ENCODE results near the gene EDRF1.
"Not testable (repeated sequence)": the region's sequence is repeated elsewhere in the genome, so short reads cannot be mapped to it uniquely, and the experiment has no call there.

Gene EDRF1

GRCh38 chr10:125709553-125710474 is 9.7 kb upstream of the EDRF1 start:
- DNase-seq: no peak

GRCh38 chr10:125711110-125711750 is 8.3 kb upstream of the EDRF1 start:
- DNase-seq: no peak

- not testable (repeated sequence) for DNase-seq
These were observed 4.8 kb upstream of the EDRF1 start for GRCh38 chr10:125714728-125715127.

GRCh38 chr10:125720002-125720382 is 483 bp downstream of the EDRF1 start:
- peak; percentile 39 for DNase-seq

GRCh38 chr10:125721035-125721434 is 1.5 kb downstream of the EDRF1 start:
- no peak for DNase-seq

- DNase-seq: no peak
These were observed 3.3 kb downstream of the EDRF1 start for GRCh38 chr10:125722811-125723210.

GRCh38 chr10:125726914-125727313 is 7.4 kb downstream of the EDRF1 start:
- no peak for DNase-seq

- no peak for DNase-seq
These were observed 7.9 kb downstream of the EDRF1 start for GRCh38 chr10:125727436-125727835.

GRCh38 chr10:125734148-125734547 is 14.6 kb downstream of the EDRF1 start:
- DNase-seq: no peak

- DNase-seq: no peak
These were observed 15.3 kb downstream of the EDRF1 start for GRCh38 chr10:125734823-125735222.

- no peak for DNase-seq
These were observed 18.7 kb downstream of the EDRF1 start for GRCh38 chr10:125738206-125738605.

- no peak for DNase-seq
These were observed 20.6 kb downstream of the EDRF1 start for GRCh38 chr10:125739994-125740679.

GRCh38 chr10:125742465-125742864 is 23.0 kb downstream of the EDRF1 start:
- no peak for DNase-seq

- DNase-seq: no peak
These were observed 25.4 kb downstream of the EDRF1 start for GRCh38 chr10:125744909-125745308.

- no peak for DNase-seq
These were observed 27.9 kb downstream of the EDRF1 start for GRCh38 chr10:125747417-125747816.

- DNase-seq: peak; percentile 7
These were observed 36.7 kb downstream of the EDRF1 start for GRCh38 chr10:125756196-125756595.

- no peak for DNase-seq
These were observed 37.5 kb downstream of the EDRF1 start for GRCh38 chr10:125756853-125757487.

GRCh38 chr10:125757742-125758141 is 38.2 kb downstream of the EDRF1 start:
- DNase-seq: no peak

- no peak for DNase-seq
These were observed 42.5 kb downstream of the EDRF1 start for GRCh38 chr10:125761961-125762360.

- DNase-seq: no peak
These were observed 43.5 kb downstream of the EDRF1 start for GRCh38 chr10:125762692-125763648.

- DNase-seq: no peak
These were observed 46.3 kb downstream of the EDRF1 start for GRCh38 chr10:125765835-125766234.

- no peak for DNase-seq
These were observed 47.0 kb downstream of the EDRF1 start for GRCh38 chr10:125766511-125766910.
